OCI-M2 (cell line): ENCODE results near the gene SLC35F6.

Experiments used
- DNase-seq: peaks from one replicate; lab custom pipeline; 2025; ENCODE audit not compliant: unreplicated experiment; lab: John Stamatoyannopoulos, UW

The SLC35F6 gene, protein sequence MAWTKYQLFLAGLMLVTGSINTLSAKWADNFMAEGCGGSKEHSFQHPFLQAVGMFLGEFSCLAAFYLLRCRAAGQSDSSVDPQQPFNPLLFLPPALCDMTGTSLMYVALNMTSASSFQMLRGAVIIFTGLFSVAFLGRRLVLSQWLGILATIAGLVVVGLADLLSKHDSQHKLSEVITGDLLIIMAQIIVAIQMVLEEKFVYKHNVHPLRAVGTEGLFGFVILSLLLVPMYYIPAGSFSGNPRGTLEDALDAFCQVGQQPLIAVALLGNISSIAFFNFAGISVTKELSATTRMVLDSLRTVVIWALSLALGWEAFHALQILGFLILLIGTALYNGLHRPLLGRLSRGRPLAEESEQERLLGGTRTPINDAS

GRCh38 chr2:26764078-26764887 lies at the start of gene SLC35F6:
SLC35F6 (plus strand) TSS chr2:26764284; CDS start chr2:26764350, 66 bp downstream.
- no peak for DNase-seq

DNA sequence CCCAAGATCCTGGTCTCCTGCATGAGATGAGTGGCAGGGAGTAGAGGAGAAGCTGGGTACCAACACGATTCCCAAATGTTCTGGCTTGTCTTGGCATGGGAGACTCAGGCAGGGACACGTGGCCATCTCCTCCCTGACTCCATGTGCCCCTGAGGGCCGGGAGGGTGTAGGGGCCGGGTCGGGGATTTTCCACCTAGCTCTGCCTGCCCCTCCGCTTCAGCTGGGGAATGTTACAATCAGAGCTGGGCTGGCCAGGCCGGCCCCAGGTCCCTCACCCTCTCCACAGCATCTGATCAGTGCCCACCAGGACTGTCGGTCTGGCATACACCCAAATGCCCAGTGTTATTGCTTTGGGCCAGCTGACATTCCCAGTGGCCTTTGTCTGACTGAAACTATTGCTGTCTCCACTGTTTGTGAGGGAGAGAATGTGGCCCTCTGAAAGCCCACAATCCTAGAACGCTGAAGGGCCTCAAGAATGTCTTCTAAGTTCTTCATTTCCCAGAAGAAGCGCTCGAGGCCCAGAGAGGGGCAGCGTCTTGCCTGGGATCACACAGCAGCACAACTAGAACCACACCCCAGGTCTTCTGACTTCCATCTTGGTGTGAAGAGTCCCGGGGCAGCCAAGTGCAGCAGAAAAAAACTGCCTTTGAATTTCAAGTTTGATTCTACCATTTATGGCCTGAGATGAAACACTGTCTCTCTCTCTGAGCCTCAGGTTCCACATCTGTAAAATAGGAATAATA lies 48.4 kb upstream of the SLC35F6 start:
- no peak for DNase-seq

GRCh38 chr2:26716340-26716739 lies 47.7 kb upstream of the SLC35F6 start:
- no peak for DNase-seq

- no peak for DNase-seq
Observed at GRCh38 chr2:26716769-26717168, 47.3 kb upstream of the SLC35F6 start.

GRCh38 chr2:26717362-26717761 lies 46.7 kb upstream of the SLC35F6 start:
- DNase-seq, result no peak

GRCh38 chr2:26718949-26719686 lies 45.0 kb upstream of the SLC35F6 start:
- no peak for DNase-seq

GRCh38 chr2:26720322-26721114 lies 43.6 kb upstream of the SLC35F6 start:
- no peak for DNase-seq

GRCh38 chr2:26721115-26722032 lies 42.7 kb upstream of the SLC35F6 start:
- DNase-seq, result no peak

- no peak for DNase-seq
Observed at GRCh38 chr2:26722328-26722727, 41.8 kb upstream of the SLC35F6 start.

DNA sequence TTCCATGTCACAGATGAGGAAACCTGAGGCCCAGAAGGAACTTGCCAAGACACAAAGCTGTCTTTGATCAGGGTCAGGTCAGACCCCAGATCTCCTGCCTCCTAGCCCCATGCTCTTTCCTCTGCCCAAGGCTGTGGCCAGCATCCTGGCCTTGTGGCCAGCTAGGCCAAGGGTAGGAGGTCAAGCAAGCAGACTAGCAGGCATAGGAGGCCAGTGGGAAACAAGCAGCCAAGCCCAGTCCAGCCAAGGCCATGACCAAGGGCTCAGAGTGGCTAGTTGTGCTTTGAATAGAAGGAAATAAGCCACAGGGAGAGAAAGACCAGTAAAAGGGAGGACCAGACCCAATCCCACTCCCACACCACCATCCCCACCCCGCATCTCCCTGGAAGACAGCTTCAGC lies 41.2 kb upstream of the SLC35F6 start:
- DNase-seq, result no peak

GRCh38 chr2:26723475-26723874 lies 40.6 kb upstream of the SLC35F6 start:
- DNase-seq, result no peak

GRCh38 chr2:26723991-26724750 lies 39.9 kb upstream of the SLC35F6 start:
- no peak for DNase-seq

GRCh38 chr2:26724784-26725520 lies 39.1 kb upstream of the SLC35F6 start:
- no peak for DNase-seq

GRCh38 chr2:26725521-26725820 lies 38.6 kb upstream of the SLC35F6 start:
- no peak for DNase-seq

GRCh38 chr2:26726228-26726627 lies 37.9 kb upstream of the SLC35F6 start:
- no peak for DNase-seq

DNA sequence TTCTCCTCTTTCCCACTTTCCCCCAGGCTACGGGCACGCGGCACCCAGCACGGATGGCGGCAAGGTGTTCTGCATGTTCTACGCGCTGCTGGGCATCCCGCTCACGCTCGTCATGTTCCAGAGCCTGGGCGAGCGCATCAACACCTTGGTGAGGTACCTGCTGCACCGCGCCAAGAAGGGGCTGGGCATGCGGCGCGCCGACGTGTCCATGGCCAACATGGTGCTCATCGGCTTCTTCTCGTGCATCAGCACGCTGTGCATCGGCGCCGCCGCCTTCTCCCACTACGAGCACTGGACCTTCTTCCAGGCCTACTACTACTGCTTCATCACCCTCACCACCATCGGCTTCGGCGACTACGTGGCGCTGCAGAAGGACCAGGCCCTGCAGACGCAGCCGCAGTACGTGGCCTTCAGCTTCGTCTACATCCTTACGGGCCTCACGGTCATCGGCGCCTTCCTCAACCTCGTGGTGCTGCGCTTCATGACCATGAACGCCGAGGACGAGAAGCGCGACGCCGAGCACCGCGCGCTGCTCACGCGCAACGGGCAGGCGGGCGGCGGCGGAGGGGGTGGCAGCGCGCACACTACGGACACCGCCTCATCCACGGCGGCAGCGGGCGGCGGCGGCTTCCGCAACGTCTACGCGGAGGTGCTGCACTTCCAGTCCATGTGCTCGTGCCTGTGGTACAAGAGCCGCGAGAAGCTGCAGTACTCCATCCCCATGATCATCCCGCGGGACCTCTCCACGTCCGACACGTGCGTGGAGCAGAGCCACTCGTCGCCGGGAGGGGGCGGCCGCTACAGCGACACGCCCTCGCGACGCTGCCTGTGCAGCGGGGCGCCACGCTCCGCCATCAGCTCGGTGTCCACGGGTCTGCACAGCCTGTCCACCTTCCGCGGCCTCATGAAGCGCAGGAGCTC lies 36.2 kb upstream of the SLC35F6 start:
- no peak for DNase-seq

GRCh38 chr2:26729311-26729710 lies 34.8 kb upstream of the SLC35F6 start:
- DNase-seq, result no peak
